A673 (cell line): ENCODE measurements around the gene ATG10. TPM values are rescaled to one million over a fixed set of nuclear protein-coding genes. Genes with fewer than 3 reads are reported as not detected.
"Not testable (repeated sequence)": the region's sequence is repeated elsewhere in the genome, so short reads cannot be mapped to it uniquely, and the experiment has no call there.

Source experiments
- BruUV-seq: library from RNA; stranded (reverse); fragments of 400-500 nt; replicated peaks from 2 replicates; lab custom pipeline; 2021; lab: Mats Ljungman, UMichigan
- CTCF ChIA-PET: fragments of 300-600 bp; sonication (Branson Sonifier 250); formaldehyde crosslinking; loops from one replicate; lab custom pipeline; 2022; ENCODE audit warnings: antibody characterized with exemption; lab: Charles Lee
- POLR2A ChIA-PET: fragments of 300-600 bp; sonication (Branson Sonifier 250); formaldehyde crosslinking; loops from one replicate; lab custom pipeline; 2022; ENCODE audit warnings: antibody characterized with exemption; ENCODE audit not compliant: low non-redundant PET; lab: Charles Lee
- DNase-seq: peaks from one replicate; pipeline ENCODE4 v3.0.0-alpha.2; 2015; ENCODE audit warnings: low spot score
- H3K27ac ChIP-seq: fragments of 200-600 bp; sonication (generic); 2 replicates; pipeline ENCODE4 v1.5.1; 2016; ENCODE audit warnings: mixed run types, low read depth, mild to moderate bottlenecking, mixed read lengths, antibody characterized with exemption, low read length; ENCODE audit not compliant: poor library complexity, severe bottlenecking
- H3K27me3 ChIP-seq: fragments of 200-600 bp; sonication (generic); replicated peaks from 2 replicates; pipeline ENCODE4 v1.6.1; 2017; ENCODE audit warnings: mixed run types, low read depth, mild to moderate bottlenecking, mixed read lengths, antibody characterized with exemption, low read length; ENCODE audit not compliant: insufficient read depth, poor library complexity
- H3K36me3 ChIP-seq: fragments of 200-600 bp; sonication (generic); 2 replicates; pipeline ENCODE4 v1.6.1; 2016; ENCODE audit warnings: mixed run types, mild to moderate bottlenecking, mixed read lengths, antibody characterized with exemption, low read length; ENCODE audit not compliant: insufficient read depth, poor library complexity, severe bottlenecking
- H3K4me1 ChIP-seq: fragments of 200-600 bp; sonication (generic); 2 replicates; pipeline ENCODE4 v1.6.1; 2017; ENCODE audit warnings: mixed run types, mild to moderate bottlenecking, mixed read lengths, antibody characterized with exemption, low read length; ENCODE audit not compliant: insufficient read depth, poor library complexity, severe bottlenecking
- H3K4me3 ChIP-seq: fragments of 200-600 bp; sonication (generic); 2 replicates; pipeline ENCODE4 v1.5.1; 2016; ENCODE audit warnings: low read depth, mixed run types, mild to moderate bottlenecking, mixed read lengths, low read length; ENCODE audit not compliant: poor library complexity, severe bottlenecking
- H3K9me3 ChIP-seq: fragments of 200-600 bp; sonication (generic); 2 replicates; pipeline ENCODE4 v1.6.1; 2016; ENCODE audit warnings: mixed run types, low read depth, mild to moderate bottlenecking, mixed read lengths, antibody characterized with exemption, low read length; ENCODE audit not compliant: poor library complexity, severe bottlenecking
- EZH2 ChIP-seq: fragments of 200-600 bp; sonication (generic); IDR thresholded peaks from 2 replicates; pipeline ENCODE4 v1.6.1; 2017; ENCODE audit warnings: borderline replicate concordance, low read depth, mild to moderate bottlenecking, mixed read lengths, antibody characterized with exemption, low read length; ENCODE audit not compliant: poor library complexity, severe bottlenecking
- intact Hi-C: fragments of 100-400 bp; cut with micrococcal nuclease; formaldehyde crosslinking; loops from one replicate; pipeline ENCODE4 v1.10.0; 2022; ENCODE audit not compliant: unreplicated experiment
- total RNA-seq: library from RNA; stranded (reverse); gene quantifications from 2 replicates; pipeline ENCODE4 v1.2.3, GENCODE V29; 2021
- TF ChIP-seq, protein P1 (sequence below): fragments of 300-800, 200-600 bp; sonication (generic); conservative IDR thresholded peaks from 2 replicates; pipeline ENCODE4 v1.5.1; 2017; ENCODE audit warnings: low read depth, mild to moderate bottlenecking, antibody characterized with exemption, low read length, moderate library complexity, mixed read lengths

The ATG10 gene
- total RNA-seq, 1 experiment from 2014 or later: 17.1 TPM

DNA sequence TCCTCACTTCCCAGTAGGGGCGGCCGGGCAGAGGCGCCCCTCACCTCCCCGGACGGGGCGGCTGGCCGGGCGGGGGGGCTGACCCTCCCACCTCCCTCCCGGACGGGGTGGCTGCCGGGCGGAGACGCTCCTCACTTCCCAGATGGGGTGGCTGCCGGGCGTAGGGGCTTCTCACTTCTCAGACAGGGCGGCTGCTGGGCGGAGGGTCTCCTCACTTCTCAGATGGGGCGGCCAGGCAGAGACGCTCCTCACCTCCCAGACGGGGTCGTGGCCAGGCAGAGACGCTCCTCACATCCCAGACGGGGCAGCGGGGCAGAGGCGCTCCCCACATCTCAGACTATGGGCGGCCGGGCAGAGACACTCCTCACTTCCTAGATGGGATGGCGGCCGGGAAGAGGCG, 11.7 kb downstream of the ATG10 start:
- H3K4me3 ChIP-seq, H3K4me1 ChIP-seq, BruUV-seq, intact Hi-C loops, H3K36me3 ChIP-seq, CTCF ChIA-PET, H3K27ac ChIP-seq, DNase-seq, H3K27me3 ChIP-seq, H3K9me3 ChIP-seq, POLR2A ChIA-PET: not testable (repeated sequence)

GRCh38 chr5:81986126-81986525, 14.3 kb downstream of the ATG10 start:
- H3K27ac ChIP-seq: no peak overlapping the region
- no peaks in the 10 kb centered on the region for H3K4me1 ChIP-seq
- no peak overlapping the region for H3K4me3 ChIP-seq
- POLR2A ChIA-PET: no interaction called here
- no TSS peak for BruUV-seq
- no peaks in the 10 kb centered on the region for H3K9me3 ChIP-seq
- H3K36me3 ChIP-seq: peaks cover 14% of the 10 kb centered on the region
- no peaks in the 10 kb centered on the region for H3K27me3 ChIP-seq
- no peak for DNase-seq
- CTCF ChIA-PET: no interaction called here
- intact Hi-C loops: no loop called here
- TF ChIP-seq, protein P1, sequence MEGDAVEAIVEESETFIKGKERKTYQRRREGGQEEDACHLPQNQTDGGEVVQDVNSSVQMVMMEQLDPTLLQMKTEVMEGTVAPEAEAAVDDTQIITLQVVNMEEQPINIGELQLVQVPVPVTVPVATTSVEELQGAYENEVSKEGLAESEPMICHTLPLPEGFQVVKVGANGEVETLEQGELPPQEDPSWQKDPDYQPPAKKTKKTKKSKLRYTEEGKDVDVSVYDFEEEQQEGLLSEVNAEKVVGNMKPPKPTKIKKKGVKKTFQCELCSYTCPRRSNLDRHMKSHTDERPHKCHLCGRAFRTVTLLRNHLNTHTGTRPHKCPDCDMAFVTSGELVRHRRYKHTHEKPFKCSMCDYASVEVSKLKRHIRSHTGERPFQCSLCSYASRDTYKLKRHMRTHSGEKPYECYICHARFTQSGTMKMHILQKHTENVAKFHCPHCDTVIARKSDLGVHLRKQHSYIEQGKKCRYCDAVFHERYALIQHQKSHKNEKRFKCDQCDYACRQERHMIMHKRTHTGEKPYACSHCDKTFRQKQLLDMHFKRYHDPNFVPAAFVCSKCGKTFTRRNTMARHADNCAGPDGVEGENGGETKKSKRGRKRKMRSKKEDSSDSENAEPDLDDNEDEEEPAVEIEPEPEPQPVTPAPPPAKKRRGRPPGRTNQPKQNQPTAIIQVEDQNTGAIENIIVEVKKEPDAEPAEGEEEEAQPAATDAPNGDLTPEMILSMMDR: no peak
- no peak for TF ChIP-seq EZH2

DNA sequence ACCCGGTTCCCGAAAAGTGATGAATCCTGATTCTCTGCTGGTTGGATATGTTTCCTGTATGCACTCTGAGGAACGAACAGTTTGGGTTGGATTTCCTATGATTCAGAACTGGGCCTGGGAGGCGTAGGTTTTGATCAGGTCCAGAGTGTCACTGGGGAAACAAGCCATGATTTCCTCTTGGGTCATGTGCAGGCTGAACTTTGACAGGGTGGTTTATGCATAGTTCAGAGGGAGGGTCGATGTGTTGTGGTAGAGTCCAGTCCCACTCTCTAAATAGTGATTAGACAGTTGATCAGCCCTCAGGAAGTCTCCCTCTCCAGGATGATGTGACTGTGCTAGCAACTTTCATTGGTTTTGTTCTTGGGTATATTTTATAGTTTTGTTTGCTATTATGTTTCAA, 17.4 kb downstream of the ATG10 start:
- BruUV-seq: no TSS peak
- Histone ChIP-seq H3K27me3 (no peaks in the 10 kb centered on the region), H3K4me3 (no peak overlapping the region), H3K9me3 (no peaks in the 10 kb centered on the region), H3K36me3 (peaks cover 9% of the 10 kb centered on the region), H3K4me1 (no peaks in the 10 kb centered on the region), H3K27ac (no peak overlapping the region)
- ChIA-PET CTCF (no interaction called here), POLR2A (no interaction called here)
- no peak for TF ChIP-seq EZH2
- TF ChIP-seq, protein P1: no peak
- no peak for DNase-seq
- intact Hi-C loops: no loop called here

DNA sequence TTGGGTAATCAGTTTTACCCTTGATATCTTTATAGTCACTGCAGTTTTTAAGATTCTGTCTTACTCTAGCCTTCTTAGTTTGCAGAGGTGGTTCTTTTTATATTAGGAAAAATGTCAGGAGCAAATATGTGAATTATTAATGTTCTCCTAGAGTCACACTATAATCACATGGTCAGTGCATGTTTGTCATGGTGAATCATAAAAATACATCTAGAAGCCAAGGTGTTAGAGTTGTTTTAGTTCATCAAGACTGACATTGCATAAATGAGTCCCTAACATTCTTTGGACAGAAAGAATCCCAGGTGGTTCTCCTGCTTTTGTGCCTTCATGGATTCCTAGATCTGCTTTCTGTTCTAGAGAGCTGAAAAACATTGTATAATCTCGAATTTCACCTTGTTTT, 22.9 kb downstream of the ATG10 start:
- Histone ChIP-seq H3K36me3 (peaks cover 8% of the 10 kb centered on the region), H3K9me3 (no peaks in the 10 kb centered on the region), H3K4me1 (no peaks in the 10 kb centered on the region), H3K27me3 (no peaks in the 10 kb centered on the region), H3K4me3 (no peak overlapping the region), H3K27ac (no peak overlapping the region)
- no peak for TF ChIP-seq EZH2
- TF ChIP-seq, protein P1: no peak
- ChIA-PET CTCF (no interaction called here), POLR2A (no interaction called here)
- no peak for DNase-seq
- intact Hi-C loops: no loop called here
- no TSS peak for BruUV-seq
